ENCODE results near the gene ATP5ME. TPM values are rescaled to one million over a fixed set of nuclear protein-coding genes. Genes with fewer than 3 reads are reported as not detected.
"Not testable (repeated sequence)": the region's sequence is repeated elsewhere in the genome, so short reads cannot be mapped to it uniquely, and the experiment has no call there.

The ATP5ME gene
- total RNA-seq, 4 donors from 2014 or later, result 74.5 to 126 (median 103) TPM

DNA sequence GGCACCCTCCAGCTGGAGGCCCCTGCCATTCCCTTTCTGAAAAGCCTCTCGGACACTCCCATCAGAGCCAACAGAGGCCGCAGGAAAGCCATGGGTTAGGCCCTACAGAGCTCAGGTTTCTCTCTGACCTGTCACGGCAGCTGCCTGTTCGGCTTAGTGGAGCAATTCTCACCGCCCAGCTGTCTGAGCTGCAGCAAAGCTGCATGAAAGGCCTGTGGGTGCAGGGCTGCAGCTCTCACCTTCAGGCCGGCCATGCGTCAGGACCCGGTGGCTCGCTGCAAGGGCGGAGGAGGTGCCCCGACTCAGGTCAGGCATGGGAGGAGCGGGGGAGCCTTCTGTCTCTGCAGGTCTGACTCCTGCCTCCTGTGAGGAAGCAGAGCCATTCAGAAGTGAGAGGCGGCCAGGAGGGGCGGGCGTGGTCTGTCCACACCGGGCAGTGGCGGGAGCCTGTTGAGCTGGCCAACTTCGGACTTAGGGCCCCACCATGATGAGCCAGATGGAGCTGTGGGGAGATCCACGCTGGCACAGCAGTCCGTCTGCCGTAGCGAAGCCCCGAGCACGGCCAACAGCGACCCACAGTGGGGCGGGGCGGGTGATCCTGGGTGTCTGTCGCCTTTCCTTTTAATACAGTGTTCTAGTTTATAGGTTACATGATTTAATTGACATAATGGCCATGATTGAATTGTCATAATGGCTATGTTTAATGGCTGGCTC, 25.3 kb downstream of the ATP5ME start:
- no peak for DNase-seq
- Histone ChIP-seq H3K36me3 (no peaks in the 10 kb centered on the region), H3K27ac (no peak overlapping the region), H3K4me1 (peaks cover 0 to 11% (median 0%) of the 10 kb centered on the region in 3 donors), H3K27me3 (peaks cover 0 to 75% (median 2%) of the 10 kb centered on the region in 4 donors), H3K9me3 (no peaks in the 10 kb centered on the region), H3K4me3 (no peak overlapping the region)
- no peak for TF ChIP-seq POLR2A (IDR thresholded peaks at IDR 0.05)
- TF ChIP-seq, protein P1, sequence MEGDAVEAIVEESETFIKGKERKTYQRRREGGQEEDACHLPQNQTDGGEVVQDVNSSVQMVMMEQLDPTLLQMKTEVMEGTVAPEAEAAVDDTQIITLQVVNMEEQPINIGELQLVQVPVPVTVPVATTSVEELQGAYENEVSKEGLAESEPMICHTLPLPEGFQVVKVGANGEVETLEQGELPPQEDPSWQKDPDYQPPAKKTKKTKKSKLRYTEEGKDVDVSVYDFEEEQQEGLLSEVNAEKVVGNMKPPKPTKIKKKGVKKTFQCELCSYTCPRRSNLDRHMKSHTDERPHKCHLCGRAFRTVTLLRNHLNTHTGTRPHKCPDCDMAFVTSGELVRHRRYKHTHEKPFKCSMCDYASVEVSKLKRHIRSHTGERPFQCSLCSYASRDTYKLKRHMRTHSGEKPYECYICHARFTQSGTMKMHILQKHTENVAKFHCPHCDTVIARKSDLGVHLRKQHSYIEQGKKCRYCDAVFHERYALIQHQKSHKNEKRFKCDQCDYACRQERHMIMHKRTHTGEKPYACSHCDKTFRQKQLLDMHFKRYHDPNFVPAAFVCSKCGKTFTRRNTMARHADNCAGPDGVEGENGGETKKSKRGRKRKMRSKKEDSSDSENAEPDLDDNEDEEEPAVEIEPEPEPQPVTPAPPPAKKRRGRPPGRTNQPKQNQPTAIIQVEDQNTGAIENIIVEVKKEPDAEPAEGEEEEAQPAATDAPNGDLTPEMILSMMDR (IDR thresholded peaks at IDR 0.05), result no peak
- intact Hi-C loops (cut with DNase I), result no loop called here
- WGBS, 2 donors, result 60 to 79% methylated on average over 1 to 13 of the region's 28 CpGs

DNA sequence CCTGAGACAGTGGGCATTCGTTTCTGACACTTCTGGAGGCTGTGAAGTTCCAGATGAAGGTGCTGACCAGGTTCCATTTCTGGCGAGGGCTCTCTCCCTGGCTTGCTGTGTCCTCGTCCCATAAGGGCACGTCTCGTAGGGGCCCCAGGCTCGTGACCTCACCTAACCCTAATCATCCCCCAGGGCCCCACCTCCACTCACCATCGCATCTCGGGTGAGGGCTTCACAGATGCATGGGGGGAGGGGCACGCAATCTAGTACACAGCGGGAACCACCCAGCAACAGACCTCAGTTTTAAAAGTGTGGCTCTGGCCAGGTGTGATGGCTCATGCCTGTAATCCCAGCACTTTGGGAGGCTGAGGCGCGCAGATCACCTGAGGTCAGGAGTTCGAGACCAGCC, 26.6 kb downstream of the ATP5ME start:
- no peak overlapping the region for H3K4me3 ChIP-seq
- no peaks in the 10 kb centered on the region for H3K36me3 ChIP-seq
- H3K27ac ChIP-seq, result no peak overlapping the region
- peaks cover 0 to 63% (median 2%) of the 10 kb centered on the region in 4 donors for H3K27me3 ChIP-seq
- peaks cover 0 to 11% (median 0%) of the 10 kb centered on the region in 3 donors for H3K4me1 ChIP-seq
- TF ChIP-seq POLR2A (IDR thresholded peaks at IDR 0.05), result no peak
- TF ChIP-seq, protein P1 (IDR thresholded peaks at IDR 0.05), result no peak
- no peak for DNase-seq
- intact Hi-C loops (cut with DNase I), result no loop called here
- WGBS, 2 donors, result 58 to 71% methylated on average over 3 to 4 of the region's 13 CpGs
- H3K9me3 ChIP-seq, result no peaks in the 10 kb centered on the region

DNA sequence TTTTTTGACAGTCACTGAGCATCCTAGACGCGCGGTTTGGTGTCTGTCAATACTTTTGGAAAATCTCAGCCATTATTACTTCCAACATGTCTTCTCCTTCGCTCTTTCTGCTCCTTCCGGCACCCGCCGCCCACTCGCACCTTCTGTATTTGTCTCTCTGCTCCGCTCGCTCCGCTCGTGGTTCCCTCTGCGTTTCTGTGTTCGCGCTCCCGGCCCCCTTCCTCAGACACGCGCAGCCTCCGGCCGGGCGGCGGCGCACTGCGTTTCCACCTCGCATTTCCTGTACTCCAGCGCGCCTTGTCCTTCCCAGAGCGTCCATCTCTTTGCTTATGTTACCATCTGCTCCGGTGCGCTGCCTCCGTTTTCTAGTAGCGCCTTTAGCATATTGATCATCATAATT, 27.6 kb downstream of the ATP5ME start:
- H3K36me3 ChIP-seq, result no peaks in the 10 kb centered on the region
- H3K4me3 ChIP-seq, result peak overlapping the region in 1 of 4 donors; percentile 35
- 47 to 80% methylated on average over 32 of the region's 32 CpGs for WGBS, 2 donors
- H3K27me3 ChIP-seq, result peaks cover 0 to 59% (median 2%) of the 10 kb centered on the region in 4 donors
- DNase-seq, result no peak
- intact Hi-C loops (cut with DNase I), result no loop called here
- no peak overlapping the region for H3K27ac ChIP-seq
- peaks cover 0 to 10% (median 0%) of the 10 kb centered on the region in 3 donors for H3K9me3 ChIP-seq
- H3K4me1 ChIP-seq, result peaks cover 0 to 7% (median 0%) of the 10 kb centered on the region in 3 donors
- TF ChIP-seq, protein P1 (IDR thresholded peaks at IDR 0.05), result no peak

DNA sequence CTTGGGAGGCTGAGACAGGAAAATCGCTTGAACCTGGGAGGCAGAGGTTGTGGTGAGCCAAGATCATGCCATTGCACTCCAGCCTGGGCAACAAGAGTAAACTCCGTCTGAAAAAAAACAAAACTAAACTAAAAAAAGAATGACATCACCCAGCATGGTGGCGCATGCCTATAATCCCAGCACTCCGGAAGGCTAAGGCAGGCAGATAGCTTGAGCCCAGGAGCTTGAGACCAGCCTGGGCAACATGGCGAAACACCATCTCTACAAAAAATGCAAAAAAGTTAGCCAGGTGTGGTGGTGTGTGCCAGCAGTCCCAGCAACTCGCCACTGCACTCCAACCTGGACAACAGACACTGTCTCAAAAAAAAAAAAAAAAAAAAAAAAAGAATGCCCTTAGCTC, 31.7 kb downstream of the ATP5ME start:
- Histone ChIP-seq H3K9me3 (peaks cover 0 to 13% (median 0%) of the 10 kb centered on the region in 3 donors), H3K27me3 (peaks cover 0 to 38% (median 0%) of the 10 kb centered on the region in 4 donors)
- 74 to 83% methylated on average over 6 of the region's 6 CpGs for WGBS, 2 donors
- H3K4me1 ChIP-seq; intact Hi-C loops (cut with DNase I); H3K36me3 ChIP-seq; H3K27ac ChIP-seq; DNase-seq; H3K4me3 ChIP-seq: not testable (repeated sequence)

DNA sequence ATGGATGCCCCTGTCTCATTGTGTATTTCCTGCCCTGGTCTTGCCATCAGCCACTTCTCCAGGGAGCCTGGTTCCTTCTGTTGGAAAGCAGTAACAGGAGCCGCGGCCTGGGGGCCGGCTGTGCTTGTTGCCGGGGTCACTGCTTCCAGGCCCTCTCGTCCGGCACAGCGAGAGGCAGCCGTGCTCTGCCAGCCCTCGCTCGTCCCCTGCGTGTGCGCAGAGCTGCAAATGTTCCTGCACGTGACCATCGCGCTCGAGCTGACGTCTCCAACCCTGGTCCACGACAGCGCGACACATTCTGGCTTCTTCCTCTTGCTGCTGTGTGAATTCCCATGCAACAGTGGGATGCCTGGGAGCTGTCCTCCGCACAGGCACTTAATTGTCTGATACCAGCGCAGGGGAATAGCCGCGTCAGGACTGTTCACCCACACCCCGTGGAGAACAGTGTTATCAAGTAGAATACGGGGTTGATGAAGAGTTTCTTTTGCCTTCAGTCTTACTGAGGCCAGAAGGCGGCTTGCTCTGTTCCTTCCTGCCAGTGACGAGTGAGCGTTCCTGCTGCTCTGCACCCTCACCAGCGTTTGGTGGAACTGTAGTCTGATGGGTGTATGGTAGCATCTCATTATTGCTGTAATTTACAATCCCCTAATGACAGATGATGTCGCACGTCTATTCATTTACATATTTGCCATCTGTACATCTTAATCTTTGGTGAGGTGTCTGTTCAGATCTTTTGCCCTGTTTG, 36.4 kb downstream of the ATP5ME start:
- no peak for DNase-seq
- Histone ChIP-seq H3K4me1 (no peaks in the 10 kb centered on the region), H3K9me3 (peaks cover 0 to 13% (median 0%) of the 10 kb centered on the region in 3 donors), H3K4me3 (no peak overlapping the region), H3K36me3 (no peaks in the 10 kb centered on the region), H3K27ac (no peak overlapping the region), H3K27me3 (peaks cover 0 to 46% (median 0%) of the 10 kb centered on the region in 4 donors)
- intact Hi-C loops (cut with DNase I), result no loop called here
- TF ChIP-seq, protein P1 (IDR thresholded peaks at IDR 0.05), result no peak
- no peak for TF ChIP-seq POLR2A (IDR thresholded peaks at IDR 0.05)
- WGBS, 2 donors, result 81 to 83% methylated on average over 10 to 24 of the region's 32 CpGs

Measured in esophagus squamous epithelium (tissue), 5 donors.